Common myeloid progenitor, CD34-positive (primary cell): ENCODE measurements around the gene CRTC1.

Experiments
- CTCF ChIA-PET: fragments of 350-600 bp; sonication (Branson Sonifier 250); formaldehyde crosslinking; loops from one replicate; lab custom pipeline; 2021; ENCODE audit warnings: antibody characterized with exemption; lab: Charles Lee
- POLR2A ChIA-PET: fragments of 350-600 bp; sonication (Branson Sonifier 250); formaldehyde crosslinking; loops from one replicate; lab custom pipeline; 2021; ENCODE audit warnings: antibody characterized with exemption; lab: Charles Lee
- DNase-seq, 3 donors: peaks; one replicate each; pipeline versions ENCODE4 v3.0.0 to v3.0.0-alpha.2; 2013
- H3K27ac ChIP-seq, 2 experiments: 1 replicate in 1 of 2; 2 replicates in 1 of 2; pipeline ENCODE4 v1.7.0; 2013; ENCODE audit warnings: inconsistent platforms in 2 of 2, low read length in 2 of 2, mild to moderate bottlenecking in 2 of 2, low read depth in 1 of 2, moderate library complexity in 1 of 2; ENCODE audit not compliant: severe bottlenecking in 2 of 2, insufficient read depth in 1 of 2, poor library complexity in 1 of 2
- H3K27me3 ChIP-seq, 5 experiments: replicated peaks in 2 of 5; 1 replicate in 3 of 5; 2 replicates in 2 of 5; pipeline versions ENCODE4 v1.6.1 to v1.7.0; 2013; ENCODE audit warnings: low read length in 4 of 5, mild to moderate bottlenecking in 2 of 5, moderate library complexity in 2 of 5, inconsistent platforms in 1 of 5; ENCODE audit not compliant: insufficient read depth in 5 of 5, control insufficient read depth in 4 of 5
- H3K36me3 ChIP-seq, 4 experiments: 1 replicate in 2 of 4; 2 replicates in 2 of 4; pipeline versions ENCODE4 v1.6.1 to v1.7.0; 2013; ENCODE audit warnings: low read length in 3 of 4, control low read depth in 1 of 4, mild to moderate bottlenecking in 1 of 4; ENCODE audit not compliant: control insufficient read depth in 4 of 4, insufficient read depth in 4 of 4
- H3K4me1 ChIP-seq, 4 experiments: 1 replicate in 3 of 4; 2 replicates in 1 of 4; pipeline versions ENCODE4 v1.6.1 to v1.7.1; 2013; ENCODE audit warnings: low read length in 3 of 4, mild to moderate bottlenecking in 3 of 4, control low read depth in 1 of 4, inconsistent platforms in 1 of 4, moderate library complexity in 1 of 4; ENCODE audit not compliant: control insufficient read depth in 4 of 4, insufficient read depth in 4 of 4; ENCODE audit errors: control extremely low read depth in 1 of 4
- H3K4me3 ChIP-seq, 7 experiments: 1 replicate in 4 of 7; 2 replicates in 3 of 7; pipeline versions ENCODE4 v1.5.1 to v1.7.0; 2013; ENCODE audit warnings: mild to moderate bottlenecking in 7 of 7, low read length in 6 of 7, moderate library complexity in 6 of 7, inconsistent platforms in 2 of 7, low read depth in 2 of 7, control low read depth in 1 of 7; ENCODE audit not compliant: insufficient read depth in 4 of 7, control insufficient read depth in 1 of 7; ENCODE audit errors: extremely low read depth in 1 of 7
- H3K9me3 ChIP-seq, 5 experiments: 1 replicate in 4 of 5; 2 replicates in 1 of 5; pipeline versions ENCODE4 v1.6.1 to v1.7.1; 2013; ENCODE audit warnings: low read length in 4 of 5, mild to moderate bottlenecking in 2 of 5, inconsistent platforms in 1 of 5, low read depth in 1 of 5, moderate library complexity in 1 of 5; ENCODE audit not compliant: control insufficient read depth in 4 of 5, insufficient read depth in 2 of 5; ENCODE audit errors: control extremely low read depth in 1 of 5
- WGBS: methylation state at CpG from one replicate; pipeline ENCODE4 v1.1.5; 2013; ENCODE audit not compliant: insufficient coverage; 5-methylcytosine and 5-hydroxymethylcytosine counted together

The CRTC1 gene

GRCh38 chr19:18830488-18830887 is 147.0 kb downstream of the CRTC1 start:
- H3K27me3 ChIP-seq: peaks cover 0 to 2% (median 0%) of the 10 kb centered on the region in 5 experiments
- 100% methylated on average over 1 of the region's 2 CpGs for WGBS
- POLR2A ChIA-PET: no interaction called here
- H3K27ac ChIP-seq: no peak overlapping the region
- no peak for DNase-seq
- no peak overlapping the region for H3K4me3 ChIP-seq
- peaks cover 1 to 19% (median 3%) of the 10 kb centered on the region in 4 experiments for H3K36me3 ChIP-seq
- peaks cover 0 to 8% (median 0%) of the 10 kb centered on the region in 5 experiments for H3K9me3 ChIP-seq
- peaks cover 13 to 30% (median 24%) of the 10 kb centered on the region in 4 experiments for H3K4me1 ChIP-seq
- CTCF ChIA-PET: interaction anchor here (1.5 kb wide), 1 partner anchor 16 kb away, joined by 4 read pairs; no protein-coding TSS in a partner anchor

GRCh38 chr19:18831524-18832305 is 148.2 kb downstream of the CRTC1 start, which contains the start of gene UPF1:
Gene UPF1 (plus strand): TSS chr19:18831959. CDS start chr19:18832210, 251 bp downstream.
- POLR2A ChIA-PET: interaction anchor here (0.6 to 1.3 kb wide), 4 partner anchors 42 to 689 kb away, joined by 3 to 4 read pairs (median 4); no protein-coding TSS in a partner anchor
- DNase-seq: peak; percentile 93 to 97 (median 97)
- Histone ChIP-seq H3K4me1 (peaks cover 13 to 35% (median 24%) of the 10 kb centered on the region in 4 experiments), H3K36me3 (peaks cover 4 to 27% (median 8%) of the 10 kb centered on the region in 4 experiments), H3K4me3 (peak within 1 kb of the TSS; percentile 57 to 90 (median 70)), H3K27ac (peak within 1 kb of the TSS; percentile 43 to 83), H3K27me3 (peaks cover 0 to 2% (median 0%) of the 10 kb centered on the region in 5 experiments), H3K9me3 (peaks cover 0 to 8% (median 0%) of the 10 kb centered on the region in 5 experiments)
- 0% methylated on average over 92 of the region's 96 CpGs for WGBS
- CTCF ChIA-PET: interaction anchor here (0.8 to 2.1 kb wide), 4 partner anchors 14 to 382 kb away, joined by 3 to 8 read pairs (median 4); no protein-coding TSS in a partner anchor
